HCT116 (cell line): ENCODE data around the gene GRIFIN. TPM values are rescaled to one million over a fixed set of nuclear protein-coding genes. Genes with fewer than 3 reads are reported as not detected.

ENCODE experiments used
- ATAC-seq: fragments of 200-7000 bp; cut with Tn5 transposase; 2 replicates; pipeline ENCODE4 v1.9.1; 2020; ENCODE audit warnings: mild to moderate bottlenecking, moderate library complexity
- BruUV-seq: library from RNA; stranded (reverse); fragments of 400-500 nt; replicated peaks from 2 replicates; lab custom pipeline; 2021; lab: Mats Ljungman, UMichigan
- CTCF ChIA-PET: fragments of 300-600 bp; sonication (Branson Sonifier 250); formaldehyde crosslinking; loops from one replicate; lab custom pipeline; 2021; ENCODE audit warnings: antibody characterized with exemption; lab: Charles Lee
- POLR2A ChIA-PET: fragments of 300-600, 350-600 bp; sonication (Branson Sonifier 250); formaldehyde crosslinking; loops from one replicate; lab custom pipeline; 2021; ENCODE audit warnings: antibody characterized with exemption; lab: Charles Lee
- RAD21 ChIA-PET, 2 experiments: fragments of 300-600 bp; sonication (Branson Sonifier 250); formaldehyde crosslinking; loops; one replicate each; lab custom pipeline; 2023; ENCODE audit warnings: low total read pairs in 2 of 2; ENCODE audit not compliant: uncharacterized antibody in 2 of 2, unreplicated experiment in 2 of 2, low non-redundant PET in 1 of 2; lab: Charles Lee
- DNase-seq: peaks from one replicate; pipeline ENCODE4 v3.0.0-alpha.2; 2010; ENCODE audit warnings: low read depth, low spot score
- H2AFZ ChIP-seq: fragments of 200-600 bp; shearing (Covaris generic), sonication (generic); 2 replicates; pipeline ENCODE4 v1.6.1; 2017; ENCODE audit warnings: low read depth, mixed run types, mixed read lengths, antibody characterized with exemption, low read length; ENCODE audit not compliant: poor library complexity, severe bottlenecking
- H3K27ac ChIP-seq: 2 replicates; pipeline ENCODE4 v1.5.1; 2012; ENCODE audit warnings: low read depth, low read length
- H3K27me3 ChIP-seq: fragments of 200-600 bp; sonication (generic); 2 replicates; pipeline ENCODE4 v1.6.1; 2016; ENCODE audit warnings: mixed run types, low read length, mixed read lengths; ENCODE audit not compliant: insufficient read depth
- H3K36me3 ChIP-seq, 2 experiments: fragments of 200-500 bp in 1 of 2; fragments of 200-600 bp in 1 of 2; sonication (Bioruptor generic) in 1 of 2; sonication (generic) in 1 of 2; 2 replicates each; pipeline versions ENCODE4 v1.5.1 to v1.6.1; 2014 to 2016; ENCODE audit warnings: low read length in 2 of 2, inconsistent platforms in 1 of 2, mixed read lengths in 1 of 2, mixed run types in 1 of 2; ENCODE audit not compliant: insufficient read depth in 2 of 2, control insufficient read depth in 1 of 2
- H3K4me1 ChIP-seq, 2 experiments: fragments of 200-600 bp in 1 of 2; sonication (generic) in 1 of 2; 2 replicates each; pipeline versions ENCODE4 v1.5.1 to v1.6.1; 2012 to 2017; ENCODE audit warnings: low read length in 2 of 2, inconsistent platforms in 1 of 2, mild to moderate bottlenecking in 1 of 2, mixed read lengths in 1 of 2, mixed run types in 1 of 2, moderate library complexity in 1 of 2; ENCODE audit not compliant: insufficient read depth in 2 of 2, control insufficient read depth in 1 of 2
- H3K4me2 ChIP-seq: fragments of 200-600 bp; sonication (generic); 2 replicates; pipeline ENCODE4 v1.6.1; 2017; ENCODE audit warnings: mixed run types, low read length, mixed read lengths
- H3K4me3 ChIP-seq, 2 experiments: fragments of 200-600 bp in 1 of 2; sonication (generic) in 1 of 2; replicated peaks in 1 of 2; 2 replicates each; pipeline ENCODE4 v1.5.1; 2011 to 2016; ENCODE audit warnings: low read length in 2 of 2, control low read depth in 1 of 2, low read depth in 1 of 2, mild to moderate bottlenecking in 1 of 2, mixed read lengths in 1 of 2, mixed run types in 1 of 2
- H3K79me2 ChIP-seq: fragments of 200-600 bp; sonication (generic); 2 replicates; pipeline ENCODE4 v1.6.1; 2017; ENCODE audit warnings: mild to moderate bottlenecking, mixed run types, low read length, moderate library complexity, mixed read lengths; ENCODE audit not compliant: insufficient read depth
- H3K9ac ChIP-seq: fragments of 200-600 bp; sonication (generic); 2 replicates; pipeline ENCODE4 v1.6.1; 2016; ENCODE audit warnings: low read length, mixed read lengths
- H3K9me2 ChIP-seq: fragments of 200-600 bp; sonication (generic), shearing (Covaris generic); 2 replicates; pipeline ENCODE4 v1.6.1; 2017; ENCODE audit warnings: mixed run types, mild to moderate bottlenecking, moderate library complexity; ENCODE audit not compliant: insufficient read depth
- H3K9me3 ChIP-seq, 2 experiments: fragments of 200-500 bp in 1 of 2; fragments of 200-600 bp in 1 of 2; sonication (Bioruptor generic) in 1 of 2; sonication (generic) in 1 of 2; 2 replicates each; pipeline ENCODE4 v1.6.1; 2014 to 2017; ENCODE audit warnings: low read length in 2 of 2, mixed read lengths in 2 of 2, inconsistent platforms in 1 of 2, low read depth in 1 of 2, mild to moderate bottlenecking in 1 of 2, mixed run types in 1 of 2, moderate library complexity in 1 of 2; ENCODE audit not compliant: control insufficient read depth in 1 of 2, insufficient read depth in 1 of 2
- H4K20me1 ChIP-seq: fragments of 200-600 bp; sonication (generic), shearing (Covaris generic); 2 replicates; pipeline ENCODE4 v1.6.1; 2017; ENCODE audit warnings: mixed run types, mild to moderate bottlenecking, moderate library complexity; ENCODE audit not compliant: insufficient read depth
- CEBPB ChIP-seq: IDR thresholded peaks from 2 replicates; pipeline ENCODE4 v1.6.1; 2012; ENCODE audit warnings: low read depth
- EGR1 ChIP-seq: IDR thresholded peaks from 2 replicates; pipeline ENCODE4 v1.6.1; 2012; ENCODE audit warnings: low read depth
- EZH2 ChIP-seq: fragments of 200-600 bp; sonication (generic); IDR thresholded peaks from 2 replicates; pipeline ENCODE4 v1.6.1; 2017; ENCODE audit warnings: antibody characterized with exemption, mixed run types
- EZH2phosphoT487 ChIP-seq: fragments of 200-600 bp; IDR thresholded peaks from 2 replicates; pipeline ENCODE4 v1.6.1; 2018; ENCODE audit warnings: antibody characterized with exemption, borderline replicate concordance
- JUND ChIP-seq: IDR thresholded peaks from 2 replicates; pipeline ENCODE4 v1.6.1; 2012
- SRF ChIP-seq: IDR thresholded peaks from 2 replicates; pipeline ENCODE4 v1.6.1; 2012; ENCODE audit warnings: low read depth
- TCF7L2 ChIP-seq: IDR thresholded peaks from 2 replicates; pipeline ENCODE4 v1.7.0; 2011; ENCODE audit warnings: borderline replicate concordance, inconsistent platforms; ENCODE audit not compliant: insufficient read depth, insufficient read length; ENCODE audit errors: extremely low read depth
- YY1 ChIP-seq: IDR thresholded peaks from 2 replicates; pipeline ENCODE4 v1.6.1; 2011; ENCODE audit warnings: low read length, low read depth, moderate library complexity, mild to moderate bottlenecking; ENCODE audit not compliant: insufficient replicate concordance; ENCODE audit errors: extremely low read depth
- intact Hi-C: fragments of 100-400 bp; cut with micrococcal nuclease; formaldehyde crosslinking; loops from 2 replicates; pipeline ENCODE4 v1.10.0; 2022
- total RNA-seq: library from RNA; stranded (reverse); gene quantifications from one replicate; pipeline ENCODE4 v1.2.1, GENCODE V29; 2021; ENCODE audit not compliant: unreplicated experiment
- TF ChIP-seq, protein P1 (sequence below), 3 experiments: fragments of 200-600 bp in 1 of 3; sonication (generic) in 1 of 3; IDR thresholded peaks in 2 of 3; conservative IDR thresholded peaks in 1 of 3; 2 replicates each; pipeline ENCODE4 v1.5.1; 2012 to 2017; ENCODE audit warnings: low read depth in 2 of 3, low read length in 2 of 3, antibody characterized with exemption in 1 of 3, borderline replicate concordance in 1 of 3, control low read depth in 1 of 3, mild to moderate bottlenecking in 1 of 3, mixed read lengths in 1 of 3, mixed run types in 1 of 3, moderate library complexity in 1 of 3; ENCODE audit not compliant: insufficient read depth in 1 of 3

The GRIFIN gene
- total RNA-seq, 1 experiment from 2014 or later = not detected

GRCh38 chr7:2481195-2481594 is 5.0 kb upstream of the GRIFIN start:
- Histone ChIP-seq H3K79me2 (no peaks in the 10 kb centered on the region), H3K36me3 (no peaks in the 10 kb centered on the region), H3K27ac (no peak overlapping the region), H3K9me3 (peaks cover 3 to 12% of the 10 kb centered on the region in 2 experiments; a peak in 2 of 4 replicates), H3K9me2 (no peaks in the 10 kb centered on the region), H2AFZ (no peak overlapping the region), H4K20me1 (no peaks in the 10 kb centered on the region), H3K4me1 (peaks cover 7 to 11% of the 10 kb centered on the region in 2 experiments; a peak in 2 of 4 replicates), H3K27me3 (no peaks in the 10 kb centered on the region), H3K4me3 (no peak overlapping the region), H3K4me2 (no peak overlapping the region), H3K9ac (no peak overlapping the region)
- RAD21 ChIA-PET = no interaction called here
- CTCF ChIA-PET = interaction anchor here (2.5 kb wide), 1 partner anchor 12 kb away, joined by 10 read pairs; no protein-coding TSS in a partner anchor
- no TSS peak for BruUV-seq
- ATAC-seq = no peak
- no peak for DNase-seq
- intact Hi-C loops = no loop called here
- no peak for TF ChIP-seq SRF
- TF ChIP-seq TCF7L2 = no peak
- no peak for TF ChIP-seq EGR1
- TF ChIP-seq YY1 = no peak
- TF ChIP-seq EZH2 = no peak
- TF ChIP-seq CEBPB = no peak
- no peak for TF ChIP-seq EZH2phosphoT487
- no peak for TF ChIP-seq JUND
- TF ChIP-seq, protein P1, sequence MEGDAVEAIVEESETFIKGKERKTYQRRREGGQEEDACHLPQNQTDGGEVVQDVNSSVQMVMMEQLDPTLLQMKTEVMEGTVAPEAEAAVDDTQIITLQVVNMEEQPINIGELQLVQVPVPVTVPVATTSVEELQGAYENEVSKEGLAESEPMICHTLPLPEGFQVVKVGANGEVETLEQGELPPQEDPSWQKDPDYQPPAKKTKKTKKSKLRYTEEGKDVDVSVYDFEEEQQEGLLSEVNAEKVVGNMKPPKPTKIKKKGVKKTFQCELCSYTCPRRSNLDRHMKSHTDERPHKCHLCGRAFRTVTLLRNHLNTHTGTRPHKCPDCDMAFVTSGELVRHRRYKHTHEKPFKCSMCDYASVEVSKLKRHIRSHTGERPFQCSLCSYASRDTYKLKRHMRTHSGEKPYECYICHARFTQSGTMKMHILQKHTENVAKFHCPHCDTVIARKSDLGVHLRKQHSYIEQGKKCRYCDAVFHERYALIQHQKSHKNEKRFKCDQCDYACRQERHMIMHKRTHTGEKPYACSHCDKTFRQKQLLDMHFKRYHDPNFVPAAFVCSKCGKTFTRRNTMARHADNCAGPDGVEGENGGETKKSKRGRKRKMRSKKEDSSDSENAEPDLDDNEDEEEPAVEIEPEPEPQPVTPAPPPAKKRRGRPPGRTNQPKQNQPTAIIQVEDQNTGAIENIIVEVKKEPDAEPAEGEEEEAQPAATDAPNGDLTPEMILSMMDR (IDR thresholded peaks at IDR 0.05 in 2 of 3, conservative IDR thresholded peaks at IDR 0.05 in 1 of 3; ENCODE audit: borderline replicate concordance in 1 of 3, insufficient read depth in 1 of 3, low read depth in 2 of 3, low read length in 2 of 3) = no peak
- POLR2A ChIA-PET = no interaction called here
